Measurements from ENCODE around the gene ZNF419.

GRCh38 chr19:57438925-57439324 is 48.6 kb upstream of the ZNF419 start:
- TF ChIP-seq, protein P1, sequence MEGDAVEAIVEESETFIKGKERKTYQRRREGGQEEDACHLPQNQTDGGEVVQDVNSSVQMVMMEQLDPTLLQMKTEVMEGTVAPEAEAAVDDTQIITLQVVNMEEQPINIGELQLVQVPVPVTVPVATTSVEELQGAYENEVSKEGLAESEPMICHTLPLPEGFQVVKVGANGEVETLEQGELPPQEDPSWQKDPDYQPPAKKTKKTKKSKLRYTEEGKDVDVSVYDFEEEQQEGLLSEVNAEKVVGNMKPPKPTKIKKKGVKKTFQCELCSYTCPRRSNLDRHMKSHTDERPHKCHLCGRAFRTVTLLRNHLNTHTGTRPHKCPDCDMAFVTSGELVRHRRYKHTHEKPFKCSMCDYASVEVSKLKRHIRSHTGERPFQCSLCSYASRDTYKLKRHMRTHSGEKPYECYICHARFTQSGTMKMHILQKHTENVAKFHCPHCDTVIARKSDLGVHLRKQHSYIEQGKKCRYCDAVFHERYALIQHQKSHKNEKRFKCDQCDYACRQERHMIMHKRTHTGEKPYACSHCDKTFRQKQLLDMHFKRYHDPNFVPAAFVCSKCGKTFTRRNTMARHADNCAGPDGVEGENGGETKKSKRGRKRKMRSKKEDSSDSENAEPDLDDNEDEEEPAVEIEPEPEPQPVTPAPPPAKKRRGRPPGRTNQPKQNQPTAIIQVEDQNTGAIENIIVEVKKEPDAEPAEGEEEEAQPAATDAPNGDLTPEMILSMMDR (IDR thresholded peaks at IDR 0.05; ENCODE audit: insufficient read depth, low read depth, low read length), result no peak
- TF ChIP-seq EZH2 (IDR thresholded peaks at IDR 0.05; ENCODE audit: insufficient read depth, low read length), result no peak
